ENCODE data around the gene PLA2G7. TPM values are rescaled to one million over a fixed set of nuclear protein-coding genes. Genes with fewer than 3 reads are reported as not detected.
"Not testable (repeated sequence)": the region's sequence is repeated elsewhere in the genome, so short reads cannot be mapped to it uniquely, and the experiment has no call there.

Gene PLA2G7
- total RNA-seq, 3 donors from 2014 or later (not counting 1 experiment from before 2014, with no cell fraction given) = 1.1 TPM; not detected in 2

GRCh38 chr6:46748940-46749503 lies 13.8 kb upstream of the PLA2G7 start:
- ATAC-seq (no peak), DNase-seq (no peak)
- Mint-ChIP-seq H3K4me3 (no peak overlapping the region), H3K36me3 (no peaks in the 10 kb centered on the region), H3K9me3 (peaks cover 2 to 4% of the 10 kb centered on the region in 2 donors), H3K27me3 (ENCODE audit: low read depth in 2 of 2) (peaks cover 12 to 24% of the 10 kb centered on the region in 2 donors), H3K27ac (no peak overlapping the region), H3K4me1 (no peaks in the 10 kb centered on the region)
- H3K36me3 ChIP-seq (ENCODE audit: control insufficient read depth, insufficient read depth, low read length) = no peaks in the 10 kb centered on the region
- intact Hi-C loops (cut with micrococcal nuclease) = no loop called here
- 85% methylated on average over 3 of the region's 5 CpGs for WGBS (ENCODE audit: insufficient coverage)
- H3K27me3 ChIP-seq (ENCODE audit: control insufficient read depth, insufficient read depth, low read length) = no peaks in the 10 kb centered on the region
- H3K4me1 ChIP-seq (ENCODE audit: control insufficient read depth, insufficient read depth, low read length) = no peaks in the 10 kb centered on the region
- H3K4me3 ChIP-seq (ENCODE audit: low read length) = no peak overlapping the region
- no peaks in the 10 kb centered on the region for H3K9me3 ChIP-seq (ENCODE audit: control insufficient read depth, insufficient read depth, low read length)
- TF ChIP-seq, protein P1, sequence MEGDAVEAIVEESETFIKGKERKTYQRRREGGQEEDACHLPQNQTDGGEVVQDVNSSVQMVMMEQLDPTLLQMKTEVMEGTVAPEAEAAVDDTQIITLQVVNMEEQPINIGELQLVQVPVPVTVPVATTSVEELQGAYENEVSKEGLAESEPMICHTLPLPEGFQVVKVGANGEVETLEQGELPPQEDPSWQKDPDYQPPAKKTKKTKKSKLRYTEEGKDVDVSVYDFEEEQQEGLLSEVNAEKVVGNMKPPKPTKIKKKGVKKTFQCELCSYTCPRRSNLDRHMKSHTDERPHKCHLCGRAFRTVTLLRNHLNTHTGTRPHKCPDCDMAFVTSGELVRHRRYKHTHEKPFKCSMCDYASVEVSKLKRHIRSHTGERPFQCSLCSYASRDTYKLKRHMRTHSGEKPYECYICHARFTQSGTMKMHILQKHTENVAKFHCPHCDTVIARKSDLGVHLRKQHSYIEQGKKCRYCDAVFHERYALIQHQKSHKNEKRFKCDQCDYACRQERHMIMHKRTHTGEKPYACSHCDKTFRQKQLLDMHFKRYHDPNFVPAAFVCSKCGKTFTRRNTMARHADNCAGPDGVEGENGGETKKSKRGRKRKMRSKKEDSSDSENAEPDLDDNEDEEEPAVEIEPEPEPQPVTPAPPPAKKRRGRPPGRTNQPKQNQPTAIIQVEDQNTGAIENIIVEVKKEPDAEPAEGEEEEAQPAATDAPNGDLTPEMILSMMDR (IDR thresholded peaks at IDR 0.05) = no peak
- H3K27ac ChIP-seq (ENCODE audit: low read length) = no peak overlapping the region

- Histone ChIP-seq H3K4me3 (ENCODE audit: low read length) (no peak within 1 kb of the TSS), H3K36me3 (ENCODE audit: control insufficient read depth, insufficient read depth, low read length) (no peaks in the 10 kb centered on the region), H3K27ac (ENCODE audit: low read length) (no peak within 1 kb of the TSS), H3K27me3 (ENCODE audit: control insufficient read depth, insufficient read depth, low read length) (no peaks in the 10 kb centered on the region), H3K9me3 (ENCODE audit: control insufficient read depth, insufficient read depth, low read length) (no peaks in the 10 kb centered on the region), H3K4me1 (ENCODE audit: control insufficient read depth, insufficient read depth, low read length) (no peaks in the 10 kb centered on the region)
- Mint-ChIP-seq H3K27me3 (ENCODE audit: low read depth in 2 of 2) (peaks cover 10 to 24% of the 10 kb centered on the region in 2 donors), H3K4me3 (no peak within 1 kb of the TSS), H3K36me3 (no peaks in the 10 kb centered on the region), H3K9me3 (peaks cover 2 to 4% of the 10 kb centered on the region in 2 donors), H3K27ac (no peak within 1 kb of the TSS), H3K4me1 (no peaks in the 10 kb centered on the region)
- TF ChIP-seq, protein P1 (IDR thresholded peaks at IDR 0.05) = no peak
- intact Hi-C loops (cut with micrococcal nuclease) = no loop called here
- ATAC-seq (no peak), DNase-seq (no peak)
- 67% methylated on average over 1 of the region's 1 CpG for WGBS (ENCODE audit: insufficient coverage)
Observed at GRCh38 chr6:46746696-46747095, 11.5 kb upstream of the PLA2G7 start, which contains the start of gene ANKRD66. Gene ANKRD66, plus strand, starts transcription at chr6:46746933. Its CDS starts 5,016 bp downstream, at chr6:46751949.

DNA sequence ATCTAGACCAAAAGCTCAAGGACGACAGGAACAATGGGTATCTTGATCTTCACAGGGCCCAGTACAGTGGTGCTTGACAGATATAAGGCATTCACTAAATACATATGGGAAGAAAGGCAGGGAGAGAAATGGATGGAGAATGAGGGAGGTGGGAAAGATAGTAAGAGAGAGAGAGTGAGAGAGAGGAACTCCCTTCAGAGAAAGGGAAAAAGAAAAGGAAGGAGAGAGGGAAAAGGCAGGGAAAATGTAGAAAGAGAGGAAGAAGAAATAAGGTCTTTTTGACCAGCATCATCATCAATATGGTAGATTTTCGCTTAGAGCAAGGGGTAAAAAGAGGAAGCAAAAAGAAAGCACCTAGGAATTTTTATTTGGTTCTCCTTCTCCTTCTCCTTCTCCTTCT lies 10.8 kb upstream of the PLA2G7 start:
- intact Hi-C loops (cut with micrococcal nuclease) = no loop called here
- peaks cover 2 to 4% of the 10 kb centered on the region in 2 donors for H3K9me3 Mint-ChIP-seq
- 45% methylated on average over 2 of the region's 2 CpGs for WGBS (ENCODE audit: insufficient coverage)
- ATAC-seq (no peak), DNase-seq (no peak)
- H3K36me3 Mint-ChIP-seq = no peaks in the 10 kb centered on the region
- Histone ChIP-seq H3K4me3 (ENCODE audit: low read length) (no peak overlapping the region), H3K27ac (ENCODE audit: low read length) (no peak overlapping the region), H3K9me3 (ENCODE audit: control insufficient read depth, insufficient read depth, low read length) (no peaks in the 10 kb centered on the region), H3K36me3 (ENCODE audit: control insufficient read depth, insufficient read depth, low read length) (no peaks in the 10 kb centered on the region), H3K27me3 (ENCODE audit: control insufficient read depth, insufficient read depth, low read length) (no peaks in the 10 kb centered on the region), H3K4me1 (ENCODE audit: control insufficient read depth, insufficient read depth, low read length) (no peaks in the 10 kb centered on the region)
- no peak overlapping the region for H3K4me3 Mint-ChIP-seq
- TF ChIP-seq, protein P1 (IDR thresholded peaks at IDR 0.05) = no peak
- H3K4me1 Mint-ChIP-seq = no peaks in the 10 kb centered on the region
- no peak overlapping the region for H3K27ac Mint-ChIP-seq
- peaks cover 10 to 24% of the 10 kb centered on the region in 2 donors for H3K27me3 Mint-ChIP-seq (ENCODE audit: low read depth in 2 of 2)

DNA sequence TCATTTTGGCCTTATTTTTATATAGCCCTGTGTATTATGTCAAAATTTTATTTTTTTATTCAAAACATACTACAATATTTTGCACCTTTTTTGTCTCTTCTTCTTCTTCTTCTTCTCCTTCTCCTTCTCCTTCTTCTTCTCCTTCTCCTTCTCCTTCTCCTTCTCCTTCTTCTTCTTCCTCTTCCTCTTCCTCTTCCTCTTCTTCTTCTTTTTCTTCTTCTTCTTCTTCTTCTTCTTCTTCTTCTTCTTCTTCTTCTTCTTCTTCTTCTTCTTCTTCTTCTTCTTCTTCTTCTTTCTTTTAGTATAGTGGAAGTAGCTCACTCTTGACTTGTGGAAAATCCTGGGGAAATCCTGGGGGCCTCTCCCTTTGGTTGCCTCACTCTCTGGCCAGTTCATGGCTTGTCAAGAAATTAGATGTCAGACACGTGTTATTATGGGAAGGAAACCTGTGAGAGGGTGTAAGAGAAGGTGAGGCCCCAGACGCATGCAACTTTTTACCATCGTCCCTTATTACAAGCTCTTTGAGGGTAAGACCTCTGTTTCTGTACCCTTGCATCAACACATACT lies 9.1 kb upstream of the PLA2G7 start:
- H3K4me3 Mint-ChIP-seq; H3K9me3 Mint-ChIP-seq; DNase-seq; H3K4me1 Mint-ChIP-seq; H3K9me3 ChIP-seq (ENCODE audit: control insufficient read depth, insufficient read depth, low read length); H3K4me3 ChIP-seq (ENCODE audit: low read length); H3K27me3 ChIP-seq (ENCODE audit: control insufficient read depth, insufficient read depth, low read length); H3K36me3 Mint-ChIP-seq; ATAC-seq; H3K27ac ChIP-seq (ENCODE audit: low read length); H3K4me1 ChIP-seq (ENCODE audit: control insufficient read depth, insufficient read depth, low read length); H3K36me3 ChIP-seq (ENCODE audit: control insufficient read depth, insufficient read depth, low read length); intact Hi-C loops (cut with micrococcal nuclease); H3K27ac Mint-ChIP-seq: not testable (repeated sequence)
- WGBS (ENCODE audit: insufficient coverage) = 89% methylated on average over 3 of the region's 3 CpGs
- H3K27me3 Mint-ChIP-seq (ENCODE audit: low read depth in 2 of 2) = peaks cover 10 to 24% of the 10 kb centered on the region in 2 donors
